GM19035 (cell line): ENCODE data around the gene CLCN6.

Experiments
- ATAC-seq: cut with Tn5 transposase; IDR thresholded peaks from one replicate; pipeline ENCODE4 v1.9.1; 2021; ENCODE audit not compliant: unreplicated experiment

CLCN6 gene

DNA sequence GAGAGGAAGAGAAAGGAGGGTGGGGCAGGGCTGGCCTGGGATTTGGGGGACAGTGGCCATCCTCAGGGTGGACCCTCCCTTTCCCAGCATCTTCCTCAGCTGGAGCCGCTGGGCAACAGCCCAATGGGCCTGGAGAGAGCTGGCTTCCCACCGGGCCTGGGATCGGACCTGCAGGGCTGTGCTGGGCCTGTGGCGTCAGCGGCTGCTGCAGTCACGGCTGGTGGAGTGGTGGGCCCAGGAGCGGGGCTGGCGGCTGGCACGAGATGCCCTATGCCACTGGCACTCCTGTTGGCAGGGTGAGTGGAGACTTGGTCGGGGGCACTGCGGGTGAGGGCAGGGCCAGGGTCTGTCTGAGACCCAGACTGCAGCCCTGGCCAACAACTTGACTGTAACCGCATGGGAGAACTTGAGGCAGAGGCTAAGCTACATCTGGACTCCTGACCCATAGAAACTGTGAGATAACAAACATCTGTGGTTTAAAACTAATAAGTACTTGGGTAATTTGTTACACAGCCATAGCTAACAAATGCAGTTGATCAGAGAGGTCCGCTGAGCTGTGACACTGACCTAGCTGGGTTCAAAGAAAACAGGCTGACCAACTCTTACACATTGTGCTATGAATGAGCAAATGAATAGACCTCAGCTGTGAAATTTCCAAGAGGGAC is 26.1 kb upstream of the CLCN6 start:
- ATAC-seq: no peak

- no peak for ATAC-seq
Measured at GRCh38 chr1:11780380-11781147, 25.4 kb upstream of the CLCN6 start.

DNA sequence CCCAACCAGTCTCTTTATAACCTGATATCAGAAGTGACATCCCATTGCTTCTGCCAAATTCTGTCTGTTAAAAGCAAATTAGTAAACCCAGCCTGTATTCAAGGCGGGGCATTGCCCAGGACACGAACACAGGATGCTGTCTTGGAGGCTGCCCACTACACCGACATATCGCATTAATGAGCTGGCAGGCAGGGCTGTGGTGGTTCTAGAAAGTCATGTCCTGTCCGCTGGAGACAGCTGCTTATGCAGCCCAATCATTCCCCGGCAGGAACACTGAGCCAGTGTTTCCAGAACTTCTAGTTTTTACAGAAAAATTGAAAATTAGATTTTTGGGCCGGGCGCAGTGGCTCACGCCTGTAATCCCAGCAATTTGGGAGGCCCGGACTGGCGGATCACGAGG is 24.7 kb upstream of the CLCN6 start:
- ATAC-seq: no peak

- ATAC-seq: no peak
Measured at GRCh38 chr1:11782127-11782708, 23.8 kb upstream of the CLCN6 start.

DNA sequence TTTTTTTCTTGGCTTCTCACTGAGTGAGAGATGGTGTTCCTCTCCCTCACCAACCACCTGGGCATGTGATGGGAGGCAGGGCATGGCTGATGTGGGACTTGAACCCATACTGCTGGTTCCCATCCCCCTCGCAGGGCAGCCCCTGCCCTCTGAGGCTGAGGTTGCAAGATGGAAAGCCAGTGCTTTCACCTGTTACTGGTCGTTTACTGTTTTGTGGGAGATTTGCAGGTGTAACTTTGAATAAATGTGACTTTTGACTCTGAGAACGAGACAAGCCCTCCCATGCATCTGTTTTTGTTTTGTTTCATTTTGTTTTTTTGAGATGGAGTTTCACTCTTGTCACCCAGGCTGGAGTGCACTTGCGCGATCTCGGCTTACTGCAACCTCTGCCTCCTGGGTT is 22.4 kb upstream of the CLCN6 start:
- ATAC-seq: no peak

- no peak for ATAC-seq
Measured at GRCh38 chr1:11784256-11784992, 21.6 kb upstream of the CLCN6 start.

DNA sequence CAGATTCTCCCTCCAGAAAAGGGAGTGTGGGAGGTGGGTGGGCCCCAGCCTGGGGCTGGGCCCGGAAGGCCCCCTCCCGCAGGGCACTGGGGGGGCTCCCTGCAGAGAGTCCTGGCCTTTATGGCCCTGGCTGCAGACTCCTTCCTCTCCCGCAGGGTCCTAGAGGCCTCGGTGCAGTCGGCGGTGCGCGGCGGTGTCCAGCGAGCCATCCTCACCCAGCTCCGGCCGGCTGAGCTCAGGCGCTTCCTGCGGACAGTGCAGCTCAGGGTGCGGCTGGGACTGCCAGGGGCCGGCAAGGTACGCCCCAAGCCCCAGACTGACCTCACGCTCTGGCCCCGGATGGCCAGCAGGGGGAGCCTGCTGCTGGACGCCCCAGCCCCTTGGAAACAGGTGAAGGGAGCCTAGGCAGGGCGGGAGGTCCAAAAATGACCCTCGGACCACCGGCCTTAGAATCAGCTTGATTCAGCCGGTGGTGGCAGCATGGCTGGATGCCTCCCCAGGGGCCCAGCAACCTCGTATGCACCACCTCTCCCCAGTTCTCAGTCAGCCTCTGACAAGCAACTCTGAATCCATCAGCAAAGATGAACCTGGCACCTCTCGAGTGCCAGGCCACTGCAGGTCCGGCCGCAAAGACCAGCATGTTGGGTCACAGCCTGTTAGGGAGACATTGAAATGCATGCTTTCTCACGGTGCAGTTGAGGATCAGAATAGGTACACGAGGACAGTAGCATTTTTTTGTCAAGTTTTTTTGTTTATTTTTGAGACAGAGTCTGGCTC is 20.8 kb upstream of the CLCN6 start:
- ATAC-seq: no peak

DNA sequence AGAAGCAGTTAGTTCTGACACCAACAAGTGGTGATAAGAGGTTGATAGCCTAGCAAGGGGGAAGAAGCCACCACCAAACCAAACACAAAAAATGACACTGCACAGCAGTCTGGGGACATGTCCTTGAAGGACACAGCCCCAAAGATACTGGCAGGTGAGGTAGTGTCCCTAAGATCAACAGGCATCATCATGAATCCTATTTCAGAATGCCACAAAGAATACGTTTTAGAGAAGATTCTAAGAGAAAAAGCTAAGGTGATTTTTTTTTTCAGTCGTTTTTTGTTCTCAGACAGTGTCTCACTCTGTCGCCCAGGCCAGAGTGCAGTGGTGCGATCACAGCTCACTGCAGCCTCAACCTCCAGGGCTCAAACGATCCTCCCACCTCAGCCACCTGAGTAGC is 19.8 kb upstream of the CLCN6 start:
- no peak for ATAC-seq

- ATAC-seq: no peak
Measured at GRCh38 chr1:11787251-11787803, 18.7 kb upstream of the CLCN6 start.

DNA sequence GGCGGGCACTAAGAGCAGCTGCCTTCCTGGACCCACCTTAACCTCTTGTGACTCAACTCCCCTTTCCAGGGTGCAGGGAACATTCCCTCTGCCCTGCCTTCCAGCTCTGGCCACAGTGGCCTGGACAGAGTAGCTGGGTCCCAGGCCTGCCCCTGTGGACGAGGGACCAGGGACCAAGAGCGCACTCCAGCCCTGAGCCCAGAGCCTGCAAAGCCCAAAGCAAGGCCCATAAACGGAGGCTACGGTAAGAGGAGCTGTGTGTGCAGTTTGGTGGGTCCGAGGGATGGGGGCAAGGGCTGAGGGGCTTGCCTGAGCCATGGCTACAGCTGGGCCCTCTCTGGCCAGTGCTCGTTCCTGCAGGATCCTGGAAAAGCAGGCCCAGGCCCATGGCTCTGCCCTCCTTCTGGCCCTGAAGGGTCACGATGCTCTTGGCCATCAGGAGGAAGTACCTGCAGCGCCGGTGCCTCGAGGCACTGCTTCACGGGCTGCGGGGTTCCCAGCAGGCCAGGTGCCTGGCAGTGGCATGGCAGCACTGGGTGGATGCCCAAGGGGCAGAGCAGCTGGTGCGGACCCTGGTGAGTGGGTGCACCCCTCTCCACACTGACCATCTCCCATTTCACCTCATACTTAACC is 18.1 kb upstream of the CLCN6 start:
- no peak for ATAC-seq

GRCh38 chr1:11788549-11789053 is 17.4 kb upstream of the CLCN6 start:
- no peak for ATAC-seq

GRCh38 chr1:11789126-11790067 is 16.6 kb upstream of the CLCN6 start:
- ATAC-seq: no peak

DNA sequence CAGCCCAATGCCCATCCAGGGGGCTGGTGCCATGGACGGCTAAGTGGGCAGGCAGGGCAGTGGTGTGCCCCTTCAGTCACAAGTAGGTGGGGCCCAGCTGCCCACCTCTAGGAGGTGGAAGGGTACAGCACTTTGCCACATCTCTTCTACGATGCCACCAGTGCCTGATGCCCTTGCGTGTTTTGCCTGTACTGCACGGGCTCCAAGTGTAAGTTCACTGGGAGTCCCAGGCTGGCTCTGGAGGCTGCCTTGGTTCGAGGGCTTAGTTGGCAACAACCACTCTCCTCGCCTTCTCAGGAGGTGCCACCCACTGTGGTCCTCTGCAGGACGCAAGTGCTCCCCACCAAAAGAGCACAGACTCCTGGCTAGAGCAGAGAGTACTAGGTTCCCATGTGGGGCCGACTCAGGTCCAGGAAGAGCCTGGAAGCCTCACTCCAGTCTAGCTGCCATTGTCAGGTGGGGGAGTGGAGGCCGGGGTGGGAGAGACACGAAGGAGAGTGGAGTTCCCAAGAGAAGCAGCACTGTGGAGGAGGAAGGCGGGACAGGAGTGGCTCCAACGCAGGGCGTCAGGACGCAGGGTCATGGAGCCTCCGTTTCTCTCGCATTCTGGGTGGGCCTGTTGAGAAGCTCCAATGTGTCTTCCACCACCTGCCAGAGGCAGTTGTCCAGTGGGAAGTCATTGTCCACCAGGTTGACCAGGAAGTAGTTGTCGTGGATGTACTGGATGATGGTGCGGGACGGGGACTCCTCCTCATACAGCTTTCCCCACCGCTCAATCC is 15.7 kb upstream of the CLCN6 start:
- ATAC-seq: no peak

DNA sequence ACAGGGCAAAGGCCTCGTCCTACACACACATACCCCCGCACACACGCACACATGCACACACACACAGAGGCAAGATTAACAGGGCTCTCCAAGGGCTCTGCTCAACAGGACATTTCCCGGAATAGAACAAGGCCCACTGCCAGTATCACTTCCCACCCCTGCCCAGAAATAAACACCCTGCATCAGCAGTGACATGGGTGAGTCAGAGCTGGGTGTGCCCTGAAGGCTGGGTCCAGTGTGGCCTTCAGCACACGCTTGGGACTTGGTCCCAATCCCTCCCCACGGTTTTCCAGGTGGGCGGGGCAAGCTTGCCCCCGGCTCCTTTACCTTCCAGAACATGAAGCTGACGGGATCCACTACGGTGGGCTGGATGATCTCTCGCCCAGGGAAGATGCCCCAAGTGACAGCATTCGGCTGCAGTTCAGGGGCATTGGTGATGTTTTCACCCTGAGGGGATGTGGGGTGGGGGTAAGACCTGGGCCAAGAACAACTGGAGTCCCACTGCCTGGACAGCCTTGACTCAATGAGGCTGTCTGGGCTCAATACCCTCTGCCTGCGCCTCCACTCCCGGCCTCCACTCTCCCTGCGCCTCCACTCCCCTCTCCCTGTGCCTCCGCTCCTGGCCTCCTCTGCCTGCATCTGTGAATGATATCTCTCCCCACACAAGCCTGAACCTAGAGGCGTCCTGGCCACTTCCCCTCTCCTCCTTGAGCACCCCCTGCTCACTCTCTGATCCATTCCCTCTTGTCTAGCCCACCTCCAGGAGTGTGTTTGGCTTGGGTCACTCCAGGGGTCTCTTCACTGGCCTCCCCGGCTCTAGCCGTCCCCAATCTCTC is 14.9 kb upstream of the CLCN6 start:
- ATAC-seq: no peak

- no peak for ATAC-seq
Measured at GRCh38 chr1:11792106-11792505, 13.9 kb upstream of the CLCN6 start.

- ATAC-seq: no peak
Measured at GRCh38 chr1:11793819-11794218, 12.2 kb upstream of the CLCN6 start.
